SK-N-DZ (cell line): ENCODE data around the gene ATP8B3.

Source experiments
- DNase-seq: peaks from one replicate; pipeline ENCODE4 v3.0.0-alpha.2; 2015; ENCODE audit warnings: low spot score

ATP8B3 gene

DNA sequence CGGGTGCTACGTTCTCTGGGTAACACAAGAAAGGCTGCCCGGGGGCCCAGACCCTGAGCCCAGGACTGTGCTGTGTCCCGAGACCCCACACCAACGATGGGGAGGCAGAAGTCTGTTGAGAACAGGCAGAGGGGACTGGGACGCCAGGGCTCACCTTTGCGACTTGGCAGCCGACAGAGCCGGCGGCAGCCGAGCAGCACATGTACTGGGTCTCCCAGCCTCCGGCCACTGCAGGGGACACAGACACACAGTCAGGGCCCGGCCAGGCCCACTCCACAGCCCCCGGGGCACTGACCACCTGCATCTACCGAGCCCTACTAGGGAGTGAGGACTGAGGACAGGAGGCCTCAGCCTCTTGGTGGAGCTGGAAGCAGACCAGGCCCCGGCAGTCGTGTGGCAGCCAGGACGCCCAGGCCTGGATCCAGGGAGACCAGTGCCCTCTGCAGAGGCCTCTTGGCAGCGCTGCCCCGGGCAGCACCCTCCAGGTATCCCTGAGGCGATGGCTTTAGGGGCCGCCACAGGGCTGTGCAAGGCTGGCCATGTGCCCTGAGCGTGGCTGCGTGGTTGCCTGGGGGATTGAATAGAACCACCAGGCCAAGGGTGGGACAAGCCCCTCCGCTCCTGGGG lies 5.6 kb upstream of the ATP8B3 start:
- DNase-seq: no peak

GRCh38 chr19:1816530-1817298 lies 4.6 kb upstream of the ATP8B3 start:
- DNase-seq: no peak

DNA sequence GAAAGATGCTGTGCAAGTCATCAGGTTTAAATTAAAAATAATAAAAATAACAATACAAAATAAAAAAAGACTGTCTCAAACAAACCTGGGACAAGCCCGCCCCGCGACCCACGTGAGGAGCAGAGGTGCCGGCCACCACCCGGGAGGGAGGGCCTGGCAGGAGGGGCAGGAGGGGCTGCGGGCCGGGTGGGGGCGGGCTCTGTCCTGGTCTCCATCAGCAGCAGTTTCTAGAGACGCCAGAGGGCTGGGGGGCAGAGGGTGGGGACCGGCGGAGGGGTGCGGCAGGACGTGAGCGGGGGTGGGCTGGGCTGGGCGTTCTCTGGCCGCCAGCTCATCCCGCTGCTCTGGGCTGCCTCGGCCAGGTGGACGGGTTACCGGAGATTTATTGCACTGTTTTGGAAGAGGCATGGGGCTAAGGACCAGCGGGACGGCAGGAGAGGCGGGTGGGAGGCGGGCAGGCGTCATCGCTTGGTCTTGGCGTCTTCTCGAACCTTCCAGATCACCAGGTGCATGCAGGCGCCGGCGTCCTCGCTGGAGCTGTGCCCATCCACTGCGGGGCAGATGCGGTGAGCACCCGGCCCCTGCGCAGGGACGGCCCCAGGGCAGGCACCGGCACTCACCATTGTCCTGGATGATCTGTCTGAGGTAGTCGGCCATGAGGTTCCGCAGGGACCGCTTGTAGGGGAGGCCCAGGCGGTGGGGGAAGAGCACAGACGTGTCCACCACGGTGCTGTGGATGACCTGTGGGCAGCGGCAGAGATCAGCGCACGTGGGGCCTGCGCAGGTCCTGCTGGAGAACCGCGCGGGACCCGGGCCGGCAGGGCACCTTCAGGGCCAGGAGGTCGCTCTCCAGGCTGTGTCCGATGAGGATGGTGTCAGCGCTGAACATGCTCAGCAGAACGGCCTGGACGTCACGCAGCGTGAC lies 3.8 kb upstream of the ATP8B3 start:
- no peak for DNase-seq

- no peak for DNase-seq
Measured at GRCh38 chr19:1814833-1815604, 2.9 kb upstream of the ATP8B3 start.

- DNase-seq: no peak
Measured at GRCh38 chr19:1814391-1814790, 2.3 kb upstream of the ATP8B3 start.

DNA sequence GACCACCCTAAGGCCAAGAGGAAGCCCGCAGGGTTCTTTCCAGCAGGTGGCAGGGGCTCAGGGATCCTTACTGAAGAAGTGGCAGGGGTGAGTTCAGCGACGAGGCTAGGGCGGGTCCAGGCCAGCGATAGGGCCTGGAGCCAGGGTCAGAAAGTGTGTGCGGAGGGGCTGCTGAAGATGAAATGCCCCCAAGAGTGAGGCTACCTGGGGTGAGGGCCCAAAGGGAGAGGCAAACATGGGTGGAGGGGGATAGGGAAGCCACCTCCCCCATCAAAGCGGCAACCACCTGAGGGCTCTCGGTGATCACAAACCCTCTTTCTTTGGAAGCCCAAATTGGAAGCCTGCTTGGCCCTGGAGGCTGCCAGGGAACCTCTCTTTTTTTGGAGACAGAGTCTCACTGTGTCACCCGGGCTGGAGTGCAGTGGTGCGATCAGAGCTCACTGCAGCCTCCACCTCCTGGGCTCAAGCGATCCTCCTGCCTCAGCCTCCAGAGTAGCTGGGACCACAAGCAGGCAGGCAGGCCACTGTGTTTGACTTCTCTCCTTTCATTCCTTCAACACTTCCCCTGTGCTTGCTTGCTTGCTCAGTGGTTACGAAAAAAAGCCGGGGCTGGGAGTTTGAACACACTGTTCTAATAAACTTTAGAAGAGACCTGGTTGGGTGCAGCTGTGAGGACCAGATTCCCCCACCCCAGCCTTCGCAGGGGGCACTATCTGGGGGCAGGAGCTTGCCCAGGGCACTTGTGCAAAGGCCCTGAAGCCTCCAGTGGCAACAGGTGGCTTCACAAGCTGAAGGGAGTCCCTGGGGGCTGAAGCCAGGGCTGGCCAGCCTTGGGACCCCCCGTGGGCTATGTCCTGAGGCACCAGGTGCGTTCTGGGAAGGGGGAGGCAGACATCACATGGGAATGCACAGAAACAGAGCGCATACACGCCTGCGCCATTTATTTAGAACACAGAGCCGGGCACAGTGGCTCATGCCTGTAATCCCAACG lies 1.4 kb upstream of the ATP8B3 start:
- DNase-seq: no peak

GRCh38 chr19:1812426-1813191 lies 533 bp upstream of the ATP8B3 start:
- peak; percentile 95 for DNase-seq

DNA sequence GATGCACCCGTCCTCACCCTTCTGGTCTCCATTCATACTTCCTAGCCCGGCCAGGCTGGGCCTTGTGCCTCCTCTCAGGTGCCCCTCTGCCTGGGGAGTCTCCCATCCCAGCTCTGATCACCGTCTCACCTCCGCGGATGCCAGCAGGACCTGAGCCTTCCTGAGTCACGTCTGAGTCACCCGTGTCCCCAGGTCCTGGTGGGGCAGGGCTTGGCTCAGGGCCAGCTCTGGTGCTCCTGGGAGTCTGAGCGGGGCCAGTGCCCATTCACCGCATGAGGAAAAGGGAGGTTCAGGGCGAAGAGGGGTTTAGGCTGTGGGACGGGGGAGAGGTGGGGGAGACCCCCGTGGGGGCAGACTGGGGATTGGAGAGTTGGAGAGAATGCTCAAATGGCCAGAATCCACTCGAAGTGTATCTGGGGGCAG lies 593 bp downstream of the ATP8B3 start:
- DNase-seq: no peak

GRCh38 chr19:1810439-1811160 lies 1.5 kb downstream of the ATP8B3 start:
- no peak for DNase-seq

GRCh38 chr19:1809678-1810077 lies 2.4 kb downstream of the ATP8B3 start:
- no peak for DNase-seq

- no peak for DNase-seq
Measured at GRCh38 chr19:1808395-1808731, 3.7 kb downstream of the ATP8B3 start.

GRCh38 chr19:1807695-1808394 lies 4.2 kb downstream of the ATP8B3 start:
- DNase-seq: no peak

- DNase-seq: no peak
Measured at GRCh38 chr19:1807030-1807694, 4.9 kb downstream of the ATP8B3 start.

GRCh38 chr19:1806184-1807029 lies 5.7 kb downstream of the ATP8B3 start:
- no peak for DNase-seq

DNA sequence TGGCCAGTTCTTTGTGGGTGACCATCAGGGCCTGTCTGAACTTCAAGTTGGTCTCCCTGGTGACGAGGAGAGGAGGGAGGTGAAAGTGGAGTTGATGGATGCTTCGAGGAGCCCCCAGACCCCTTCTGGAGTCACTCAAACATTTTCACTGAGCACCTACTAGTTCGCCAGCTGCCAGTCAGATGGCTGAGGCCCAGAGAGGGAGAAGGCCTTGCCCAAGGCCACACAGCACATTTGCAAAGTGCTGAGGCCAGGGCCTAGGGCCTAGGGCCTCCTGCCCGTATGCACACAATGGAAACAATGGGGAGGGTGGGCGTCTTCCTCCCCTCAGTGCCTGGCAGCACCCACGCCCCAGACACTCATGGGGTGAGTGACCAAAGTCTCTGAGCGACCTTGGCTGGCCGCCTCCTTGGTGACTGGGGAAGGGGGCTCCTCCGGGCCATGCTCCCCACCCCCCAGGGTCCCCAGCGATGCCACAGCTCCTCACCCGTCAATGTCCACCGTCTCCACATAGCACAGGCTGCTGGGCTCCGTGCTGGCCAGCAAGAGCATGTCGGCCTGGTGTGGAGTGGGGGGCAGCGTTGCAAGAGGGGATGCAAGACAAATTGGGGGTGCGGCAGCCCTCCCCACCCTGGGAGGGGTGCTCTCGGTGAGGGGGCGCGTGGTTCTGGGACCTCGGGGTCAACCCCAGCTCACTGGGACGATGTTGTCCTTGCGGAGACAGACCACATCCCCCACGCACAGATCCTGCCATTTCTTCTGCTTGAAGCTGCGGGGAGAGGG lies 6.5 kb downstream of the ATP8B3 start:
- DNase-seq: no peak

DNA sequence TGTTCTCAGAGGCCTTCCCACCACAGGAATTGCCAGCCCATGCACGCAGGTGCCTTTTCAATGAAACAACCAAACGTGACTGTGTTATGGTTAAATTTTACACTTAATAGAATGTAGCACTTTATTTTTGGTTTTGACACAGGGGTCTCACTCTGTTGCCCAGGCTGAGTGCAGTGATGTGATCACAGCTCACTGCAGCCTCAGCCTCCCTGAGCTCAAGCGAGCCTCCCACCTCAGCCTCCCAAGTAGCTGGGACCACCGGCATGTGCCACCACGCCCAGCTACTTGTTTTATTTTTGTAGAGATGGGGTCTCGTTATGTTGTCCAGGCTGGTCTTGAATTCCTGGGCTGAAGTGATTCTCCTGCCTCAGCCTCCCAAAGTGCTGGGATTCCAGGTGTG lies 7.2 kb downstream of the ATP8B3 start:
- DNase-seq: no peak
